Activated CD4-positive, alpha-beta T cell treated with anti-CD3 and anti-CD28 coated beads, Interleukin-2, amount 50 U/mL, for 4 hours (primary cell): ENCODE measurements around the gene TAAR8.
"Not testable (repeated sequence)": the region's sequence is repeated elsewhere in the genome, so short reads cannot be mapped to it uniquely, and the experiment has no call there.

ENCODE experiments used
- DNase-seq, 2 experiments: peaks; one replicate each; pipeline ENCODE4 v3.0.0-alpha.2; 2020

The TAAR8 gene

GRCh38 chr6:132552372-132552771 lies at the start of gene TAAR8:
Gene TAAR8 (plus strand): TSS chr6:132552672. CDS start chr6:132552693, 21 bp downstream.
- DNase-seq: no peak

DNA sequence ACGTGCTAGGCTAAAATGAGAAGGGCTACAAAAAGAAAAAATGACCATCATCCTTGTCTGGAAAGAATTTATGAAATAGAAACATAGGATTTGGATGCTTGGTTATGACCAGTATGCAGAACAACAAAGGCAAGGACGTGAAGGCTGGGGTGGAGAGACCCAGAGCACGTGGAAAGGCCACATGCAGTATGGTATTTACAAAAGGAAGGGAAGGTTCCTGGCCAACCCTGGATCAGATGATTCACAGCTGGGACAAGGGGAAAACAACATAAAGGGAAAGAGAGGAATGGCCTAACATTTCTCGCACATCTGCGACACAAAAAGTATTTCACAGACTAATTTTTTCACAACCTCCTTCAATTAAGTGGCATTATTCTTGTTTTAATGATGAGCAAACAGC lies 47.7 kb upstream of the TAAR8 start:
- DNase-seq: no peak

DNA sequence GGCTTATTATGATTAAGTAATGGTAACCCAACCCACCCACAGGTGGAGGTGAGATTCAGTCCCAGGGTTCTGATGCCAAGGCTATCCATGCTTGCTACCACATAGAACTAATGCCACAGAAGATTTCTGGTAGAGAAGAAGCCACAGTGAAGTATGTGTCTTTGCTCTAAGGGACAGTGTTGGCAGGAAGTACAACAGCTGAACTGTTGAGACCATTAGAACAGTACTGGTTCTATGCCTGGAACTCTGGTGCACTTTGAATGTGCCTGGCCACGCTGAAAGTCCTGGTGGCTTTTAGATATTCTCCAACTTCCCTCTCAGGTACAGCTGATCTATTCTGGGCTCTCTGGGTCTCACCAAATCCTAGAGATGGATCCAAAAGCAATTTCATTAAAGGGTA lies 47.3 kb upstream of the TAAR8 start:
- DNase-seq: no peak

DNA sequence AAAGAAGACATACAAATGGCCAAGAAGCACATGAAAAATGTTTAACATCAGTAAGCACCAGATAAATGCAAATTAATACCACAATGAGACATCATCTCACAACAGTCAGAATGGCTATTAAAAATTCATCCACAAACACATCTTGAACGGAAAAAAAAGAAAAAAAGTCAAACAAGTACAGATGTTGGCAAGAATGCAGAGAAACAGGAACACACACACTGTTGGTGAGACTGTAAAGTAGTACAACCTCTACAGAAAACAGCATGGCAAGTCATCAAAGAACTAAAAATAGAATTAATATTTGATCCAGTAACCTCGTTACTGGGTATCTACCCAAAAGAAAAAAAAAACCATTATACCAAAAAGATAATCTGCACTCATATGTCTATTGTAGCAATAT lies 46.0 kb upstream of the TAAR8 start:
- DNase-seq: no peak

- DNase-seq: no peak
These were observed 45.3 kb upstream of the TAAR8 start for GRCh38 chr6:132506869-132507808.

GRCh38 chr6:132511210-132511830 lies 41.2 kb upstream of the TAAR8 start:
- no peak for DNase-seq

DNA sequence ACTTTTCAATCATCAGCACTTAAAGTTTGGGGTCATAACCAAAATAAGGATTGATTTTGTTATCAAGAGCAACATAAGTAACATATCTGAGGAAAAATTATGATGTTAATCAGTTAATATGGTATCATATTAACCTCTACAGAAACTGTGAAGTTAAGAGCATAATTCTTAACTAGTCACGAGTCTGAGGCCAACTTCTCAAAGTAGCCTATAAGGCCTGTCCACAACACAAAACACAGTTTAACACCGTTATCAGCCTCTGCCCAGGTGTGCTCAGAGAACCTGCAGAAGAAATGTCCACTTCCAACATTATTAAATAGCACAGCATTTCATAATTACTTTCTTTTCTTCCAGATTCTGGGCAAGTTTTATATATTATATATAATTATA lies 40.6 kb upstream of the TAAR8 start:
- no peak for DNase-seq

DNA sequence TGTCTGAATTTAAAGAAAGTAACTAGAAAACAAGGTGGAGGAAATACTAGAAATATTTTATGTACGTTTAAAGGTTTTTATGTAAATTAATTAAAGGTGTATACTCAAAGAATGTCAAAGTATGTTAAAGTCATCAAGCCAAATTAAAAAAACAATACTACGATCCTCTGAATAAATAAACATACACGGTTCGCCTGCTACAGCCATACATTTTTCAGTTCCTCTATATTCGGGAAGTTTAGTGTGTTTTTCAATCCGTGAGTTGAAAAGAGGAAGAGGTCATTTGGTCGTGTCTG lies 40.2 kb upstream of the TAAR8 start:
- DNase-seq: no peak

GRCh38 chr6:132512638-132513632 lies 39.5 kb upstream of the TAAR8 start, which contains the start of gene STX7:
Gene STX7 (minus strand): TSS chr6:132513116. CDS start chr6:132503530, 9,586 bp downstream.
- DNase-seq: peak; percentile 79 to 80

- no peak for DNase-seq
These were observed 38.5 kb upstream of the TAAR8 start for GRCh38 chr6:132513831-132514545.

DNA sequence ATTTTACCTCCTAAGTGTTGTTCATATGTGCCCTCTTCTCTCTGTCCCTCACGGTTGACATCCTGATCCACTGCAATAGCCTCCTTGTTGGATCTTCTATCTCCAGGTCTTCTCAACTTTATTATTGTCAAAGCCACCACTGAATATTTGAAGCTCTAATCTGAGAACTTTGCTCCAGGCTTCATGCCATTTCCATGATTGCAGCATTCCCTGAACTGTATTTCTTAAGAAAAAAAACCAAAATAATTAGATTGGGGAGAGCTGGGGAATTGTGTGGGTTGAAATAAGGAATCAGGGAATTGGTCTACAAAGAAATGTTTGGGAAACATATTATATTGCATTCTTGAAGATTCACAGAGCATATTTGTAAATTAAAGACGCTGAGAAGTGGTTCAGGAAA lies 37.1 kb upstream of the TAAR8 start:
- DNase-seq: no peak

GRCh38 chr6:132520953-132521352 lies 31.5 kb upstream of the TAAR8 start:
- DNase-seq: no peak

GRCh38 chr6:132524646-132525045 lies 27.8 kb upstream of the TAAR8 start:
- no peak for DNase-seq

DNA sequence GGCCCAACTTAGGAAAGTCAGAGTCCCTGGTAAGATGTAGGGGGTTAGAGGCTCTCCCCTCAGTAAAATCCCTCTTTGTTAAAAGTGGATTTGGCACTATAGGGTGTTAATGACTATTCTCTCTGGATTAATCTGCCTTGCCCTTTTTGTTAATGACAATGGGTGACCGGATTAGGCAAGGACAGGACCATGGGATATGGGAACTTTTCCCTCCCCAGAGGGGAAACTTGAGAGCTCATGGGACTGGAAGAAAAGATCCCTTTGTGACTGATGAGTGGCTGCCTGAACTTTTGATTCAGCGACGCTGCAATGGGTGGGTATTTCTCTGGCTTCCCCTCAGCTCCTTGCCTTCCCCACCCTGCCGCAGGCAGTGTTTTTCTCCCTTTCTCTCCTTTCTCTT lies 26.6 kb upstream of the TAAR8 start:
- no peak for DNase-seq

DNA sequence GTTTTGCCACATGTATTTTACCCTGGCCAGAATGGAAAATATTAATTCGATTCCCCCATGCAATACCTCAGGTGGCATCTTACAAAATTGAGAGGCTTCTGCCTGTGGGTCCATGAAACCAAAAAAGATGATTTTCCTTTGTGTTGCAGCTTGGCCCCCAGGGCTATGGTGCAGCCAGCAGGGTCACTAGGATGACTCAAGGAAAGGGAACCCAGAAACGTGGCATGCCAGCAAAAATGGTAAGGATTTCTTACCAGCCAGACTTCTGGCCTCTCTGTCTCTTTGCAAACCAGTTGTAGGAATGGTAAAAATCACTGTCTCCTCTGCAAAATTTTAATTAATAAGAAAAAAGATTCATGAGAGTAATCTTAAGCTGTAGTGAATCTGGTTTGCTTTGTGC lies 26.0 kb upstream of the TAAR8 start:
- no peak for DNase-seq

GRCh38 chr6:132527791-132528190 lies 24.7 kb upstream of the TAAR8 start:
- no peak for DNase-seq

DNA sequence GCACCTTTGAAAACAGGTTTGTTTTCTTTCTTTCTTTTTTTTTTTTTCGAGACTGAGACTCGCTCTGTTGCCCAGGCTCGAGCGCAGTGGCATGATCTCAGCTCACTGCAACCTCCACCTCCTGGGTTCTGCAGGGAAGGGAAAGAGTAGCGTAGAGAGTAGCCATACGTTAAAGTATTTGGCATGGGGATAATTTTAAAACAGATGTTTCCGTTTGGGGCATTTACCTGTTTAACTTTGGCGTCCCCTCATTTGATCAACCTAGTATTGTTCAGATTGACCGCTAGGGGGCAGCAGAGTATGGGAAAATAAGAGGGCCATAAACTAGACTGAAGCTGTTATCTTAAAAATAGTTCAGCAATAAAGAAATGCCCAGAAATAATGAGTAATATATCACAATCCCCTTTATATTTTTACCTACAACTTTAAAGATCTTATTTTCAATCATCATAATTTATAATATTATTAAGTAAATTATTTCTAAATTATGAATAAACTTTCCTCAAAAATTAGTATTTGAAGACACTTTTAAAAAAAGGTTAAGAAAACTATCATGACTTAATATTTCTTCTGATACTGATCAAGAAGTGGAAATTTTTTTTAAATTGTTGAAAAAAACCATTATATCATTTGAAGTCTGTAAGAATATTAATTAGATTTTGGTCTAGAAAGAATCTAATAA lies 22.0 kb upstream of the TAAR8 start:
- DNase-seq: peak; percentile 54

GRCh38 chr6:132534546-132534945 lies 17.9 kb upstream of the TAAR8 start:
- DNase-seq: not testable (repeated sequence)

DNA sequence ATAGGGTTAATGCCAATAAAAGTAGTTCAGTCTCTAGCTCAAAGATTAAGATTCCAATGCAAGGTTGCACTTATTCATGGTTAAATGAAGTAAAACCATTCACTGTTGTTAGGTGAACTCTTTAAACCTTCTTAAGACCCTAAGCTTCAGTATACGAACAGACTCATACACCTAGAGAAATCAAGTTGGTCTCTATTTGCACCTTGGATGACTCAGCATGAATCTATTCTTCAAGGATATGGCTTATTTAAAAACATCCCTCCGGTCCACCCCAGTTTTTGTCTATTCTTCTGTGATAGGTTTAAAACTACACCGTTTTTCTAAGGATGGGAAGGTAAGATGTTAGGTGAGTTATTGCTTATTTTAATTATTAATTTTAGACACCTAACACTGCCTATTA lies 15.3 kb upstream of the TAAR8 start:
- no peak for DNase-seq

DNA sequence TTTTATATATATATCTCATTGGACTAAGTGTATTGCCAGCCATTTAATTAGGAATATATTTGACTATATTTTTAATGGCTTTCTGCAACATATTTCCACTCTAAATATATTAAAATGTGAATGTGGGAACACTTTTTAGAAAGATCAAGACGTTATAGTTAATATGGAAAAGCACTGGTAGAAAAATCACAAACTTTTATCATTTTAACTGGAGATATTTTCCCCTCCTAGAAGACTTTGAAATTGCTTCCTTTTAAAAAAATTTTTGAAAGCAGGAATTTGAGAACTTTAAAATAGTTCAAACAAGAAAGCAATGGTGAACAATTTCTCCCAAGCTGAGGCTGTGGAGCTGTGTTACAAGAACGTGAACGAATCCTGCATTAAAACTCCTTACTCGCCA lies 14.5 kb upstream of the TAAR8 start, which contains the start of gene TAAR9:
Gene TAAR9 (plus strand): TSS at position 301 of the 400 bp plus-strand sequence. CDS start 13 bp downstream, at position 314.
- DNase-seq: no peak

GRCh38 chr6:132544826-132545225 lies 7.6 kb upstream of the TAAR8 start:
- no peak for DNase-seq
